Right lobe of liver (tissue), 6 donors: ENCODE data around the gene MYO5C. TPM values are rescaled to one million over a fixed set of nuclear protein-coding genes. Genes with fewer than 3 reads are reported as not detected.
"Not testable (repeated sequence)": the region's sequence is repeated elsewhere in the genome, so short reads cannot be mapped to it uniquely, and the experiment has no call there.

Experiments used
- ATAC-seq, 4 donors: fragments of 200-7000 bp; cut with Tn5 transposase; one replicate each; pipeline ENCODE4 v1.9.1; 2020; ENCODE audit warnings: mild to moderate bottlenecking in 4 of 4, moderate library complexity in 4 of 4
- DNase-seq, 3 donors: peaks; one replicate each; pipeline ENCODE4 v3.0.0-alpha.2; 2020
- H3K27ac ChIP-seq, 3 donors: fragments of 200-600 bp; one replicate each; pipeline ENCODE4 v1.8.0; 2022
- H3K27me3 ChIP-seq, 2 donors: fragments of 200-600 bp; one replicate each; pipeline ENCODE4 v1.8.0; 2022
- H3K36me3 ChIP-seq, 4 donors: fragments of 200-600 bp; sonication (generic) in 1 of 4; one replicate each; pipeline versions ENCODE4 v1.5.1 to v1.8.0; 2017 to 2022; ENCODE audit warnings: control low read depth in 1 of 4
- H3K4me1 ChIP-seq, 4 donors: fragments of 200-600 bp; sonication (generic) in 1 of 4; one replicate each; pipeline versions ENCODE4 v1.5.1 to v1.8.0; 2017 to 2022; ENCODE audit warnings: control low read depth in 1 of 4
- H3K4me3 ChIP-seq, 3 donors: fragments of 200-600 bp; one replicate each; pipeline ENCODE4 v1.8.0; 2022
- H3K9me3 ChIP-seq, 4 donors: fragments of 200-600 bp; sonication (generic) in 1 of 4; one replicate each; pipeline versions ENCODE4 v1.5.1 to v1.8.0; 2017 to 2022; ENCODE audit warnings: control low read depth in 1 of 4
- POLR2A ChIP-seq: fragments of 450-650 bp; IDR thresholded peaks from one replicate; pipeline ENCODE4 v1.6.1; 2017; ENCODE audit warnings: antibody characterized with exemption, mild to moderate bottlenecking
- WGBS: methylation state at CpG from one replicate; pipeline ENCODE4 v1.1.6; 2018; ENCODE audit warnings: low coverage, low lambda C conversion rate; ENCODE audit not compliant: insufficient coverage; ENCODE audit errors: missing lambda C conversion rate; 5-methylcytosine and 5-hydroxymethylcytosine counted together
- intact Hi-C, 2 donors: fragments of 100-400 bp; cut with DNase I; formaldehyde crosslinking; loops; one replicate each; pipeline versions ENCODE4 v1.11.2 to v1.14.1; 2022
- total RNA-seq, 6 experiments: library from RNA; depleted of rRNA in 2 of 6; stranded (reverse); fragments of >200 nt in 2 of 6; fragmentation: NEBNext Ultra II Directional in 3 of 6; extraction: Animal tissue kit (Norgen Biotek cat#: 25700) in 3 of 6; gene quantifications; one replicate each; pipeline versions ENCODE4 v1.1.0 to v1.2.4, GENCODE V29; 2016 to 2023
- TF ChIP-seq, protein P1 (sequence below), 4 donors: fragments of 200-600 bp in 3 of 4; fragments of 450-650 bp in 1 of 4; IDR thresholded peaks; one replicate each; pipeline versions ENCODE4 v1.5.1 to v1.8.0; 2016 to 2022; ENCODE audit warnings: antibody characterized with exemption in 4 of 4, mild to moderate bottlenecking in 2 of 4
- donor health status: DM: no; HTN: yes; CAD: no.
- donor health status: DM: no; HTN: no; CAD: no.
- donor health status: DM: no; HTN: no; CAD: no.
- donor health status: DM: no; HTN: yes; CAD: no.
- donor health status: DM: no; HTN: yes; CAD: no.

Gene MYO5C
- total RNA-seq, 6 experiments from 2014 or later: 5.8 to 10.2 (median 7.1) TPM

DNA sequence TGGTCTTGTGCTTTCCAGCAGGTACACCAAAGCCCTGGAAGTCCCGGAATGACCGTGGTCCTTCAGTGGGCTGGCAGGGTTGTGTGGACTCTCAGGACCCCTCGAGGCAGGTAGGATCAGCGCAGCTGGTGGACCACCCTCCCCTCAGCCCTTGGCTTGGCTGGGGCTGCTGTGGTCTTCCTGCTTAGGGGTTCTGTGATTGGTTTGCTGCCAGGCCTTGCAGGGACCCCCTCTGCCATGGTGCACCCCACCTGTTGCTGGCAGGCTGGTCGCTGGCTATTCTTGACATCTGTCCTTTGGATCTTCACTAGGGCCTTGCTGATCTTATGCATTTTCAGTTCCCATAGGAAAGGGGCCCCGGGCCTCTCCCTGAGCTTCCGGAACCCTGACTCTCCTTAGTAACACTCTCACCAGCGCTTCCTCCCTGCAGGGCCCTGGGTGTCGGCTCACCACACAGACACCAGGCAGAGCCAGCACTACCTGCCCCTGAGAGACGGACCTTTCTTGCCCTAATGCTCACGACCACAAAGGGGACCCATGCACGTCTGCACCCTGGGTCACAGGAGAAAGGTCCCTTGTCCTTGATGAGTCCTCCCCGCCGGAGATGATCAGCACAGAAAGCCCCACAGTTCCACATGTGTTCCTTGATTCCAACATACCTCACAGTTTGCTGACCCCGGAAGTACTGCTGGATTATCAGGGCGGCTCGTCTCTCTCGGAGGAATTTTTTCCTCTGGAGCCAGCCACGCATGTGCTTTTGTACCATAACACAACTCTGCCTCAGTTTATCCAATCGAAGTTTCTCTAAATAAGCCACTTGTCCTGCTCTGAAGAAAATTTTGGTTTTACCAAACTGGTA lies 51.7 kb downstream of the MYO5C start:
- H3K9me3 ChIP-seq: no peaks in the 10 kb centered on the region
- DNase-seq (no peak), ATAC-seq (peak in 3 of 4 donors; percentile 33 to 58 (median 39))
- TF ChIP-seq, protein P1, sequence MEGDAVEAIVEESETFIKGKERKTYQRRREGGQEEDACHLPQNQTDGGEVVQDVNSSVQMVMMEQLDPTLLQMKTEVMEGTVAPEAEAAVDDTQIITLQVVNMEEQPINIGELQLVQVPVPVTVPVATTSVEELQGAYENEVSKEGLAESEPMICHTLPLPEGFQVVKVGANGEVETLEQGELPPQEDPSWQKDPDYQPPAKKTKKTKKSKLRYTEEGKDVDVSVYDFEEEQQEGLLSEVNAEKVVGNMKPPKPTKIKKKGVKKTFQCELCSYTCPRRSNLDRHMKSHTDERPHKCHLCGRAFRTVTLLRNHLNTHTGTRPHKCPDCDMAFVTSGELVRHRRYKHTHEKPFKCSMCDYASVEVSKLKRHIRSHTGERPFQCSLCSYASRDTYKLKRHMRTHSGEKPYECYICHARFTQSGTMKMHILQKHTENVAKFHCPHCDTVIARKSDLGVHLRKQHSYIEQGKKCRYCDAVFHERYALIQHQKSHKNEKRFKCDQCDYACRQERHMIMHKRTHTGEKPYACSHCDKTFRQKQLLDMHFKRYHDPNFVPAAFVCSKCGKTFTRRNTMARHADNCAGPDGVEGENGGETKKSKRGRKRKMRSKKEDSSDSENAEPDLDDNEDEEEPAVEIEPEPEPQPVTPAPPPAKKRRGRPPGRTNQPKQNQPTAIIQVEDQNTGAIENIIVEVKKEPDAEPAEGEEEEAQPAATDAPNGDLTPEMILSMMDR (IDR thresholded peaks at IDR 0.05): no peak
- no peak for TF ChIP-seq POLR2A
- 62% methylated on average over 10 of the region's 20 CpGs for WGBS
- H3K36me3 ChIP-seq: peaks cover 0 to 4% (median 0%) of the 10 kb centered on the region in 4 donors
- no peak overlapping the region for H3K27ac ChIP-seq
- H3K4me3 ChIP-seq: no peak overlapping the region
- H3K4me1 ChIP-seq: no peaks in the 10 kb centered on the region
- intact Hi-C loops: no loop called here
- no peaks in the 10 kb centered on the region for H3K27me3 ChIP-seq

DNA sequence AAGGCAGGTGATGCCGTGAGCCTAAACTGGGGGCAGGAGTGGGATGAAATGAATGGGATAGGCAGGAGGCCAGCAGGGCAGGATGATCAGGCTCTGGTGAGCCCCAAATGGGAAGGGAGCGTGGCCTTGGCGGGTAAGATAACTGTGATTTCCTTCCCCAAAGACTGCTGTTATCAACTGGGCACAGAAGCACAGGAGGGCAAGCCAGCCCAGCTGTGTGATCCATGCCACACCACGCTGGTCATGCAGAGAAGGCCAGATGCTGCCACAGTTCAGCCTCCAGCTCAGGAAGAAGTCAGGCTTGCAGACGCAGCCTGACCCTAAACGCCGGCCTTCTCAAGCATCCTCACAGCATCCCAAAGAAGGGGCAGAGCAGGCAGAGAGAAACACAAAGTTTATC lies 52.3 kb downstream of the MYO5C start:
- Histone ChIP-seq H3K4me3 (no peak overlapping the region), H3K36me3 (peaks cover 0 to 4% (median 0%) of the 10 kb centered on the region in 4 donors), H3K9me3 (no peaks in the 10 kb centered on the region), H3K27ac (no peak overlapping the region), H3K27me3 (no peaks in the 10 kb centered on the region), H3K4me1 (no peaks in the 10 kb centered on the region)
- ATAC-seq: no peak
- 60% methylated on average over 1 of the region's 7 CpGs for WGBS
- TF ChIP-seq POLR2A: no peak
- TF ChIP-seq, protein P1 (IDR thresholded peaks at IDR 0.05): no peak
- intact Hi-C loops: no loop called here
- no peak for DNase-seq

DNA sequence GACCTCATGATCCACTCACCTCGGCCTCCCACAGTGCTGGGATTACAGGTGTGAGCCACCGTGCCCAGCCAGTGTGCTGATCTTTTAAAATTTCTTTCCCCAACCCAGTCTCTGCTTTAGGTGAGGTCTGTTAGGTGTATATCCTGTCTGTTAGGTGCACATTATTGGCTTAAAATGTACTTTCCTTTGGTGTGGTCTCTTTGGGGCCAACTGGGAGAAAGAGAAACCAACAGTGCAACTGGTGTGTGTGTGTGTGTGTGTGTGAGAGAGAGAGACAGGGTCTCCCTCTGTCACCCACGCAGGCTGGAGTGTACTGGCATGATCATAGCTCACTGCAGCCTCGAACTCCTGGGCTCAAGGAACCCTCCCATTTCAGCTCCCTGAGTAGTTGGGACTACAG lies 54.1 kb downstream of the MYO5C start:
- peaks cover 0 to 4% (median 0%) of the 10 kb centered on the region in 4 donors for H3K36me3 ChIP-seq
- TF ChIP-seq, protein P1 (IDR thresholded peaks at IDR 0.05): no peak
- no peaks in the 10 kb centered on the region for H3K9me3 ChIP-seq
- WGBS: no CpG with 5 or more reads among the region's 4 CpGs
- intact Hi-C loops: no loop called here
- no peak overlapping the region for H3K4me3 ChIP-seq
- ATAC-seq: no peak
- no peaks in the 10 kb centered on the region for H3K27me3 ChIP-seq
- no peak for DNase-seq
- no peak overlapping the region for H3K27ac ChIP-seq
- no peaks in the 10 kb centered on the region for H3K4me1 ChIP-seq

DNA sequence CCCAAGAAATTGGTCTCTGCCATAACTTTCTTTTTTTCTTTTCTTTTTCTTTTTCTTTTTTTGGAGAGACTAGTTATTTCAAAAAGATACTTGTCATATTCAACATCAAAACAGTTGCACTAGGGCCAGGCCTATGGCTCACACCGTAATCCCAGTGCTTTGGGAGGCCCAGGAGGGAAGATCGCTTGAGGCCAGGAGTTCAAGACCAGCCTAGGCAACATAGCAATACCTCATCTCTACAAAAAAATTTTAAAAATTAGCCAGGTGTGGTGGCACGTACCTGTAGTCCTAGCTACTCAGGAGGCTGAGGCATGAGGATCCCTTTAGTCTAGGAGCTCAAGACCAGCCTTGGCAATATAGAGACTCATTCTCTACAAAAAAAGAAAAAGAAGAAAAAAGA lies 55.4 kb downstream of the MYO5C start:
- intact Hi-C loops: no loop called here
- H3K36me3 ChIP-seq: peaks cover 0 to 1% (median 0%) of the 10 kb centered on the region in 4 donors
- H3K27me3 ChIP-seq: no peaks in the 10 kb centered on the region

DNA sequence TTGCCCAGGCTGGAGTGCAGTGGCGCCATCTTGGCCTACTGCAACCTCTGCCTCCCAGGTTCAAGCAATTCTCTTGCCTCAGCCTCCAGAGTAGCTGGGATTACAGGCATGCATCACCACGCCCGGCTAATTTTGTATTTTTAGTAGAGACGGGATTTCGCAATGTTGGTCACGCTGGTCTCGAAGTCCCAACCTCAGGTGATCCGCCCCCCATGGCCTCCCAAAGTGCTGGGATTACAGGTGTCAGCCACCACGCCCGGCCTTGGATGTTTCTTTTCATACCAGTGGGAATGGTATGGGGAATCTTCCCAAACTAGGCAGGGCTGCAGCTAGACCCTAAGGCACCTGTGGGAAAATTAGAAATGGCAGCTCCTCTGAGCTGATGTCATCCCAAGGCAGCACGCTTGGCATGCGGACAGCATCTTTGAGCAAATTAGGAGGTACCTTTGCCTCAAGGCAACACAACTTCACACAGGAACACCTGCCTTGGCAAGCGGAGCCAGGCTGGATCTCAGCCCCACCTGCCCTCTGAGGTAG lies 56.5 kb downstream of the MYO5C start:
- intact Hi-C loops, ATAC-seq, H3K9me3 ChIP-seq, H3K4me3 ChIP-seq, H3K36me3 ChIP-seq, H3K4me1 ChIP-seq, H3K27me3 ChIP-seq, H3K27ac ChIP-seq, DNase-seq: not testable (repeated sequence)
- WGBS: 87% methylated on average over 3 of the region's 13 CpGs

More for the DNA sequence above, 55.4 kb downstream of the MYO5C start:
- H3K27ac ChIP-seq: no peak overlapping the region
- H3K9me3 ChIP-seq: no peaks in the 10 kb centered on the region
- no peak for DNase-seq
- no peaks in the 10 kb centered on the region for H3K4me1 ChIP-seq
- TF ChIP-seq, protein P1 (IDR thresholded peaks at IDR 0.05): no peak
- TF ChIP-seq POLR2A: no peak
- ATAC-seq: no peak
- no peak overlapping the region for H3K4me3 ChIP-seq
- WGBS: 91% methylated on average over 3 of the region's 3 CpGs
